ENCODE measurements around the gene FRMPD4. TPM values are rescaled to one million over a fixed set of nuclear protein-coding genes. Genes with fewer than 3 reads are reported as not detected.

Gene FRMPD4
- polyA plus RNA-seq, 2 of the 4 experiments (the other 2 are of a cell fraction): 0.08 to 0.28 TPM

- 33% methylated on average over 7 of the region's 8 CpGs for WGBS (ENCODE audit: missing lambda C conversion rate)
- no peak overlapping the region for H3K27ac ChIP-seq
- ChIA-PET CTCF (no interaction called here), POLR2A (no interaction called here)
- ATAC-seq: peak in 1 of 2 experiments; percentile 67; a peak in 3 of 6 replicates
- FAIRE-seq: no peak
- no peak overlapping the region for H3K4me2 ChIP-seq
- no peak for TF ChIP-seq FOSL2 (IDR thresholded peaks at IDR 0.05)
- no peak for TF ChIP-seq FOSL2 (CRISPR knock-in tag; IDR thresholded peaks at IDR 0.05)
- no peak for TF ChIP-seq BCL3 (IDR thresholded peaks at IDR 0.05)
- TF ChIP-seq HEYL (CRISPR knock-in tag; IDR thresholded peaks at IDR 0.05): no peak
- TF ChIP-seq TFCP2L1 (CRISPR knock-in tag; IDR thresholded peaks at IDR 0.05): no peak
- no peak for TF ChIP-seq ELK1 (IDR thresholded peaks at IDR 0.05; ENCODE audit: low read depth, low read length)
- TF ChIP-seq JUN (IDR thresholded peaks at IDR 0.05): no peak
- no peak for TF ChIP-seq E2F6 (IDR thresholded peaks at IDR 0.05; ENCODE audit: borderline replicate concordance, low read depth)
- TF ChIP-seq CBX8 (IDR thresholded peaks at IDR 0.05): no peak
- no peak for TF ChIP-seq RNF2 (IDR thresholded peaks at IDR 0.05; ENCODE audit: borderline replicate concordance, low read depth)
- TF ChIP-seq RFX5 (IDR thresholded peaks at IDR 0.05): no peak
- TF ChIP-seq SMC3 (IDR thresholded peaks at IDR 0.05): no peak
- no peak for TF ChIP-seq FOSB (CRISPR knock-in tag; IDR thresholded peaks at IDR 0.05)
- no peak for TF ChIP-seq FOXS1 (CRISPR knock-in tag; IDR thresholded peaks at IDR 0.05)
- TF ChIP-seq SREBF2 (IDR thresholded peaks at IDR 0.05): no peak
- TF ChIP-seq ZNF302 (CRISPR knock-in tag; IDR thresholded peaks at IDR 0.05): no peak
- TF ChIP-seq CTCF (IDR thresholded peaks at IDR 0.05): no peak
- TF ChIP-seq JUNB (IDR thresholded peaks at IDR 0.05): no peak
- no peaks in the 10 kb centered on the region for H3K9me3 ChIP-seq
- no peaks in the 10 kb centered on the region for H3K4me1 ChIP-seq
- H3K4me3 ChIP-seq: no peak overlapping the region
- DNase-seq (ENCODE audit: low read depth in 1 of 2, low spot score in 1 of 2): peak; percentile 2 to 4
Measured at GRCh38 chrX:12497832-12498591, 359.7 kb downstream of the FRMPD4 start.

GRCh38 chrX:12505127-12505526 lies 366.9 kb downstream of the FRMPD4 start:
- WGBS (ENCODE audit: missing lambda C conversion rate): 26% methylated on average over 3 of the region's 3 CpGs
- FAIRE-seq (no peak), ATAC-seq (no peak), DNase-seq (ENCODE audit: low read depth in 1 of 2, low spot score in 1 of 2) (no peak)
- ChIA-PET CTCF (no interaction called here), POLR2A (no interaction called here)
- no peak overlapping the region for H3K4me2 ChIP-seq
- H3K27ac ChIP-seq: no peak overlapping the region
- no peak for TF ChIP-seq MYC (IDR thresholded peaks at IDR 0.05; ENCODE audit: borderline replicate concordance, low read length)
- no peak for TF ChIP-seq PHF8 (IDR thresholded peaks at IDR 0.05; ENCODE audit: borderline replicate concordance, low read depth)
- TF ChIP-seq GATA3 (IDR thresholded peaks at IDR 0.05; ENCODE audit: borderline replicate concordance): no peak
- no peak for TF ChIP-seq POLR2AphosphoS2 (conservative IDR thresholded peaks at IDR 0.05; ENCODE audit: low read length)
- no peak for TF ChIP-seq FOSL2 (IDR thresholded peaks at IDR 0.05)
- no peak for TF ChIP-seq FOSL2 (CRISPR knock-in tag; IDR thresholded peaks at IDR 0.05)
- TF ChIP-seq RARB (CRISPR knock-in tag; IDR thresholded peaks at IDR 0.05): no peak
- TF ChIP-seq PBX3 (IDR thresholded peaks at IDR 0.05): no peak
- no peak for TF ChIP-seq NPAS2 (CRISPR knock-in tag; IDR thresholded peaks at IDR 0.05; ENCODE audit: borderline replicate concordance)
- no peak for TF ChIP-seq KDM5A (IDR thresholded peaks at IDR 0.05)
- TF ChIP-seq CHD2 (IDR thresholded peaks at IDR 0.05; ENCODE audit: low read length, partially characterized antibody): no peak
- TF ChIP-seq HES2 (IDR thresholded peaks at IDR 0.05): no peak
- TF ChIP-seq EP300 (IDR thresholded peaks at IDR 0.05): no peak
- no peak for TF ChIP-seq ZSCAN20 (CRISPR knock-in tag; IDR thresholded peaks at IDR 0.05)
- TF ChIP-seq RCOR1 (IDR thresholded peaks at IDR 0.05; ENCODE audit: low read depth, low read length): no peak
- no peak for TF ChIP-seq SMC3 (IDR thresholded peaks at IDR 0.05)
- TF ChIP-seq MAX (IDR thresholded peaks at IDR 0.05): no peak
- no peak for TF ChIP-seq HEYL (CRISPR knock-in tag; IDR thresholded peaks at IDR 0.05)
- no peak for TF ChIP-seq POLR2A (IDR thresholded peaks at IDR 0.05; ENCODE audit: low read length)
- no peak for TF ChIP-seq KDM1A (IDR thresholded peaks at IDR 0.05; ENCODE audit: low read depth)
- no peak for TF ChIP-seq HOXB13 (CRISPR knock-in tag; IDR thresholded peaks at IDR 0.05; ENCODE audit: low read depth)
- no peaks in the 10 kb centered on the region for H3K4me1 ChIP-seq
- no peaks in the 10 kb centered on the region for H3K9me3 ChIP-seq
- no peak overlapping the region for H3K4me3 ChIP-seq

Data from A549 (cell line).